Retinal pigment epithelial cell (primary cell): ENCODE results near the gene MISP.
"Not testable (repeated sequence)": the region's sequence is repeated elsewhere in the genome, so short reads cannot be mapped to it uniquely, and the experiment has no call there.

Experiments used
- DNase-seq: peaks from one replicate; pipeline ENCODE4 v3.0.0-alpha.2; 2010; ENCODE audit warnings: low read depth
- H3K4me3 ChIP-seq: 2 replicates; pipeline ENCODE4 v1.5.1; 2011; ENCODE audit warnings: mild to moderate bottlenecking, low read length, control low read depth, moderate library complexity
- TF ChIP-seq, protein P1 (sequence below): conservative IDR thresholded peaks from 2 replicates; pipeline ENCODE4 v1.5.1; 2011; ENCODE audit warnings: low read depth, low read length, control low read depth, inconsistent platforms

The MISP gene

DNA sequence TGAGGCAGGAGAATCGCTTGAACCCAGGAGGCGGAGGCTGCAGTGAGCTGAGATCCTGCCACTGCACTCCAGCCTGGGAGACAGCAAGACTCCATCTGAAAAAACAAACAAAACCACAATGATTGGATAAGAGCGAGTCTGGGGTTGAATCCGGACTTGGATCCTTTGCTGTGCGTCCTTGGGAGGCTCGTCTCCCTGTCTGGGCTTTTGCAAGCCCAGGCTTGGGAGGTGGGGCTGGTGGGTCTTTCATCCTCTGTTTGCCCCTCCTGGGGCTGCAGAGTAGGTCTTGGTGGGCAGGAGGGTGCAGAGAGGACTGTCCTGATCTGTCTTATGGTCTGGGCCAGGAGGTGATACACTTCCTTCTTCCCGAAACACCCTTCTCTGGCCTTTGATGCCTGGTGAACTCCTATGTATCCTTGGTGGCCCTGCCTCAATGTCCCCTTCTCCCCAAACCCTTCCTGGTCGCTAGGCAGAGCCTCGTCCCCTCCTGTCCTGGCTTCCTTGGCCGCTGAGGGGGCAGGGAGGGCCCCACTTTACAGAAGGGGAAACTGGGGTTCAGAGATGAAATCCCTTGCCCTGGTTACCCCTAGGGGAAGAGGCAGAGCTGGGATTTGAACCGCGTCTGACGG is 25.3 kb upstream of the MISP start:
- TF ChIP-seq, protein P1, sequence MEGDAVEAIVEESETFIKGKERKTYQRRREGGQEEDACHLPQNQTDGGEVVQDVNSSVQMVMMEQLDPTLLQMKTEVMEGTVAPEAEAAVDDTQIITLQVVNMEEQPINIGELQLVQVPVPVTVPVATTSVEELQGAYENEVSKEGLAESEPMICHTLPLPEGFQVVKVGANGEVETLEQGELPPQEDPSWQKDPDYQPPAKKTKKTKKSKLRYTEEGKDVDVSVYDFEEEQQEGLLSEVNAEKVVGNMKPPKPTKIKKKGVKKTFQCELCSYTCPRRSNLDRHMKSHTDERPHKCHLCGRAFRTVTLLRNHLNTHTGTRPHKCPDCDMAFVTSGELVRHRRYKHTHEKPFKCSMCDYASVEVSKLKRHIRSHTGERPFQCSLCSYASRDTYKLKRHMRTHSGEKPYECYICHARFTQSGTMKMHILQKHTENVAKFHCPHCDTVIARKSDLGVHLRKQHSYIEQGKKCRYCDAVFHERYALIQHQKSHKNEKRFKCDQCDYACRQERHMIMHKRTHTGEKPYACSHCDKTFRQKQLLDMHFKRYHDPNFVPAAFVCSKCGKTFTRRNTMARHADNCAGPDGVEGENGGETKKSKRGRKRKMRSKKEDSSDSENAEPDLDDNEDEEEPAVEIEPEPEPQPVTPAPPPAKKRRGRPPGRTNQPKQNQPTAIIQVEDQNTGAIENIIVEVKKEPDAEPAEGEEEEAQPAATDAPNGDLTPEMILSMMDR: no peak
- DNase-seq: no peak
- H3K4me3 ChIP-seq: no peak overlapping the region

DNA sequence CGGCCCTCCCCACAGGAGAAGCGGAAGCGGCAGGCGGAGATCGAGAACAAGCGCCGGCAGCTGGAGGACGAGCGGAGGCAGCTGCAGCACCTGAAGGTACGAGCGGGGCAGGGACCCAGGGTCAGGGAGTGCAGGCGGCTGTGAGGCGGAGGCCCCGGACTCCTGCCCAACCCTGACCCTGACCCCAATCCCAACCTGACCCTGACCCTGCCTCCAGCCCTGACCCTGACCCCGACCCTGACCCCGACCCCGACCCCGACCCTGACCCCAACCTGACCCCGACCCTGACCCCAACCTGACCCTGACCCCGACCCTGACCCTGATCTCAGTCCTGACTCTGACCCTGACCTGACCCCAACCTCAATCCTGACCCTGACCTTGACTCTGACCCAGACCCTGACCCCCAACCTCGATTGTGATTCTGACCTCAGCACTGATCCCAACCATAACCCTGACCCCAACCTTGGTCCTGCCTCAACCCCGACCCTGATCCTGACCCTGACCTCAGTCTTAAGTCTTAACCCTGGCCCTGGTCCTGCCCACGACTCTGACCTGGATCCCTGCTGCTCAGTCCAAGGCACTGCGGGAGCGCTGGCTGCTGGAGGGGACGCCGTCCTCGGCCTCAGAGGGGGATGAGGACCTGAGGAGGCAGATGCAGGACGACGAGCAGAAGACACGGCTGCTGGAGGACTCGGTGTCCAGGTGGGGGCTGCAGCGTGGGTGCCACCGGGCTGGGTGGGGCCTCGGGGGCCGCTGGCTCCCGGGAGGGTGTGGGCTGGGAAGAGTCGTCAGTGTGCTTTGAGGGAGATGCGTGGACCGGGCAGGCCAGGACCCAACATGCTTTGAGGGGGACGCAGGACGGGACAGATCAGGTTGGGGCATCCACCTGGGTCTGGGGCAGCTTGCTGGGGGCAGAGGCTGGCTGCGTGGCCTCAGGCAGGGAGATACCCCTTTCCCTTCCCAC is 23.6 kb upstream of the MISP start:
- no peak overlapping the region for H3K4me3 ChIP-seq
- no peak for DNase-seq

DNA sequence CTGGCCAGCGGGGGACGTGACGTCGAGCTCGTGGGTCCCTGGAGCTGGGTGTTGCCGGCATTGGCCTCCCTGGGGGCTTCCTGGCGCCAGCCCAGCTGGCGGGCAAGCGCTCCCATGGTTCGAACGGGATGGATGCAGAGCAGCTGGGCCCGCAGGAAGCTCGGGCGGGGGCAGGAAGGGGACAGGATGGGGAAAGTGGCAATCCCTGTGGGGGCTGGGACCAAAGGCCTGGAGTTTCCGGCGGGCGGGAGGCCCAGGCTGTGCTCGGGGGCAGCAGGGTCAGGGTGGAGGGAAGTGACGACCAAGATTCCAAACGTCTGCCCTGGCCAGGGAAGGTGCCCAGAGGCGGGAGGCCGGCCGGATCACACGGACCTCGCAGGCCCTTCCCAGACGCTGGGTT is 22.9 kb upstream of the MISP start:
- DNase-seq: no peak
- H3K4me3 ChIP-seq: no peak overlapping the region
- TF ChIP-seq, protein P1: no peak

More for the DNA sequence above, 23.6 kb upstream of the MISP start:
- TF ChIP-seq, protein P1: no peak

DNA sequence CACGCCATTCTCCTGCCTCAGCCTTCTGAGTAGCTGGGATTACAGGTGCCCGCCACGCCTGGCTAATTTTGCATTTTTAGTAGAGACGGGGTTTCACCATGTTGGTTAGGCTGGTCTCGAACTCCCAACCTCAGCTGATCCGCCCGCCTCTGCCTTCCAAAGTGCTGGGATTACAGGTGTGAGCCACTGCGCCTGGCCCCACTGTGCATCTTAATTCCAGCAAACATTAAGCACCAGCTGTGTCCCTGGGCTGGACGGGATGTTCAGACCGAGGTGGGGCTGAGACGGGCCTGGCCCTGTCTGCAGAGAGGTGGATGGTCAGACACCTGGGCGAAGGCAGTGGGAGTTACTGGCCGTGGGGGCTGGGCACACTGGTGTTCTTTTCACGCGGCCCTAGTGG is 21.3 kb upstream of the MISP start:
- not testable (repeated sequence) for DNase-seq, H3K4me3 ChIP-seq

DNA sequence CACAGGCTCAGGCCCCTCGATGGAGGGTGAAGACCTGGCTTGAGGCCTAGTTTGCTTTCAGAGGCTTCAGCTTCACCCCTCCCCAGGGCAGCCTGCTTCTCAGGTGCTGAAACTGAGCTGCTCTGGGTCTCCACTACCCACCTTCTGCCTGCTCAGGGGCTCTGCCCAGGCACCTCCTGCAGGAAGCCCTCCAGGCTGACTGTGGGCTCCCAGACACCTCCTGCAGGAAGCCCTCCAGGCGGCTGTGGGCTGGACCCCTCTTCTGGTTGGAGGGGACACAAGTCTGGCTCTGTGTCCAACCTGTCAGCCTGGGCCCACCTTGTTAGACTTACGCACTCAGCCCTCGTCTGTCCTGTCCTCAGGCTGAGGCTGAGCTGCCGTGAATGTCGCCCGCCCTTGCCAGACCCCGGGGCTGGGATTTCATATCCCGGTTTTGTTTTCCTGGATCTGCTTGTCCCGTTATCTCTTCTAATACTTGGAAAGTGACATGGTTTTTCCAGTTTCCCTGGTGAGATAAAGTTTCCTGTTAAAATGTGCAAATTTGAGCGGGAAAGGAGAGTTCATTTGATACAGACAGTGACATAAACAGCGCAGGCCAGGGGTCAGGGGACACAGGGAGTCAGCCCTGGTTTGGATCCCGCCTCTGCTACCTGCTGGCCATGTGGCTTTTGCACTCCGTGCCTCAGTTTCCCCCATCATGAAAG is 20.8 kb upstream of the MISP start:
- no peak overlapping the region for H3K4me3 ChIP-seq
- TF ChIP-seq, protein P1: no peak
- no peak for DNase-seq

DNA sequence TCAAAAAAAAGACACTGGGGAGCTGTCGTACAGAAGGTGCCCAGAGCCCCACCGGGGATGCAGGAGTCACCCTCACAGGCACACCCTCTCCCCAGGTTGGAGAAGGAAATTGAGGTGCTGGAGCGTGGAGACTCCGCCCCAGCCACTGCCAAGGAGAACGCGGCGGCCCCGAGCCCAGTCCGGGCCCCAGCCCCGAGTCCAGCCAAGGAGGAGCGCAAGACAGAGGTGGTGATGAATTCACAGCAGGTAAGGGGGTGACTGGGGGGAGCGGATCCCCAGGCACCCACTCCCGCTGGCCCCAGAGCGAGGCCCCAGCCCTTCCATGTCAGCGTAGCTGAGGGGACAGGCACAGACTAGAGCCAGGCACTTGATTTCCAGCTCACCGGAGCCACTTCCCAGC is 19.9 kb upstream of the MISP start:
- DNase-seq: no peak
- TF ChIP-seq, protein P1: no peak
- no peak overlapping the region for H3K4me3 ChIP-seq
